ENCODE results near the gene CASK. TPM values are rescaled to one million over a fixed set of nuclear protein-coding genes. Genes with fewer than 3 reads are reported as not detected.

Gene CASK
- total and polyA plus RNA-seq, 2 of the 13 experiments (the other 11 are each of a cell fraction or from before 2014, with no cell fraction given) = 14.5 to 16.0 TPM

GRCh38 chrX:41923211-41923977 is at the start of gene CASK (continued):
- peak in 1 of 2 experiments; percentile 14; a peak in 1 of 4 replicates for TF ChIP-seq HMGXB4 (CRISPR knock-in tag; IDR thresholded peaks at IDR 0.05; ENCODE audit: borderline replicate concordance in 1 of 2, low read depth in 1 of 2)
- TF ChIP-seq ZBTB25 (CRISPR knock-in tag; IDR thresholded peaks at IDR 0.05) = peak; percentile 21; the same call in 1 of the 2 replicates
- peak; percentile 42; the same call in 1 of the 2 replicates for TF ChIP-seq YEATS4 (CRISPR knock-in tag; IDR thresholded peaks at IDR 0.05; ENCODE audit: borderline replicate concordance)
- TF ChIP-seq BRF2 (CRISPR knock-in tag; IDR thresholded peaks at IDR 0.05) = peak; percentile 52; the same call in 1 of the 2 replicates
- no peak for TF ChIP-seq MTF1 (CRISPR knock-in tag; IDR thresholded peaks at IDR 0.05)
- TF ChIP-seq ZFX (CRISPR knock-in tag; IDR thresholded peaks at IDR 0.05; ENCODE audit: low read depth) = peak; percentile 63
- TF ChIP-seq ZNF451 (CRISPR knock-in tag; IDR thresholded peaks at IDR 0.05) = 0 out of 2 replicates have a peak, but pooled peaks have one; percentile 48
- 0 out of 2 replicates have a peak, but pooled peaks have one; percentile 28 for TF ChIP-seq ZBTB14 (CRISPR knock-in tag; IDR thresholded peaks at IDR 0.05)
- TF ChIP-seq ZBTB2 (CRISPR knock-in tag; IDR thresholded peaks at IDR 0.05; ENCODE audit: low read depth) = peak; percentile 91
- 0 out of 2 replicates have a peak, but pooled peaks have one; percentile 22 for TF ChIP-seq TFDP2 (CRISPR knock-in tag; IDR thresholded peaks at IDR 0.05)
- peak; percentile 71 for TF ChIP-seq RBFOX2 (IDR thresholded peaks at IDR 0.05; ENCODE audit: low read depth, low read length)
- TF ChIP-seq RBM39 (IDR thresholded peaks at IDR 0.05; ENCODE audit: low read depth, low read length, poor library complexity, severe bottlenecking) = no peak
- TF ChIP-seq ZFY (CRISPR knock-in tag; IDR thresholded peaks at IDR 0.05) = peak; percentile 73
- peak in 1 of 2 experiments; percentile 41; a peak in 1 of 4 replicates for TF ChIP-seq POLR2A (IDR thresholded peaks at IDR 0.05; ENCODE audit: insufficient read depth in 1 of 2, low read depth in 2 of 2, low read length in 2 of 2)
- 0 out of 2 replicates have a peak, but pooled peaks have one; percentile 15 for TF ChIP-seq ELF3 (CRISPR knock-in tag; IDR thresholded peaks at IDR 0.05)
- TF ChIP-seq HOXA3 (CRISPR knock-in tag; IDR thresholded peaks at IDR 0.05) = peak; percentile 28; the same call in 1 of the 2 replicates
- peak; percentile 57; the same call in 1 of the 2 replicates for TF ChIP-seq PATZ1 (CRISPR knock-in tag; IDR thresholded peaks at IDR 0.05)

Data from HepG2 (cell line).